AG10803 (cell line): ENCODE data around the gene ADCY10.
A peak's percentile ranks its signal among the peaks of the same experiment; 100 is the strongest.

Source experiments
- DNase-seq: peaks from one replicate; pipeline ENCODE4 v3.0.0; 2010; ENCODE audit warnings: low read depth
- H3K4me3 ChIP-seq: 2 replicates; pipeline ENCODE4 v1.5.1; 2011; ENCODE audit warnings: mild to moderate bottlenecking, low read length, control low read depth
- TF ChIP-seq, protein P1 (sequence below): conservative IDR thresholded peaks from 2 replicates; pipeline ENCODE4 v1.5.1; 2011; ENCODE audit warnings: mild to moderate bottlenecking, low read length, control low read depth, inconsistent platforms

The ADCY10 gene

DNA sequence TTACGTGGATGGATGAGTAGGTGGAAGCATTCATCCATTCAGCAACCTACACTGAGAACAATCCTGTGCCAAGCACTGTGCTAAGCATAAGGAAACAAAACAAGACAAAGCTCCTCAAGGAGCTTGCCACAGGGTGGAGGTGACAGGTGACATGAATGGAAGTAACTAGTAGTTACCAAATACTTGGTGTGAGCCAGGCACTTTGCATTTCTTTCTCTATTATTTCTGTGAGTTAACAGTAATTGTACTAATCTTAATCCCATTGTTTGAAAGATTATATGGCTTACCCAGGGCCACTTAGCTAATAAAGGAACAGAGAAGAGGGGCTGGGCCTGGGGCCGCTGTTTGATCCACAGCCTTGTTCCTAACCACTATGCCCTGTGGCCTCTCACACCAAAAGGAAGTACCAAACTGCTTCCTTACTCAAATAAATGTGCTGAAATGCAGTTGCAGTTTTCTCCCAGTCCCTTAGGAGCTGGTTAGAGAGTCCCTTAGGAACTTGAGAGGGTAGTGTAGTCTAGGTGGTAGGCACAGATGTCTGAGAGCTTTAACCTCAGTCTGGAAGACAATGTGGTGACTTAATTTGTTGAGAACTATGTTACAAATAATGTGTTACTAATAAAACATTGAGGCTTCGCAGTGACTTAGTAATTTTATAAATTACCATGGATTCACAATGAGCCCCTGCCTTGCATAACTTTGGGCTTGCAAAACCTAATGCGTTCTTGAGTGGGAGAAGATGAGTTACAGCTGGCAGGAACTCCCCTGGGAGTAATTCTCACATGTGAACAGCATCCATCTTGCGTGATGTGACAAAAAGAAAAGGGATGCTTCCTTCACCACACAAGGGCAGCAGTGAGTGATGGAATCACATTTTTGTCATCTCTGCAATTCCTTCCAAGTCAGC lies 122.4 kb downstream of the ADCY10 start:
- peak; percentile 100 for DNase-seq
- TF ChIP-seq, protein P1, sequence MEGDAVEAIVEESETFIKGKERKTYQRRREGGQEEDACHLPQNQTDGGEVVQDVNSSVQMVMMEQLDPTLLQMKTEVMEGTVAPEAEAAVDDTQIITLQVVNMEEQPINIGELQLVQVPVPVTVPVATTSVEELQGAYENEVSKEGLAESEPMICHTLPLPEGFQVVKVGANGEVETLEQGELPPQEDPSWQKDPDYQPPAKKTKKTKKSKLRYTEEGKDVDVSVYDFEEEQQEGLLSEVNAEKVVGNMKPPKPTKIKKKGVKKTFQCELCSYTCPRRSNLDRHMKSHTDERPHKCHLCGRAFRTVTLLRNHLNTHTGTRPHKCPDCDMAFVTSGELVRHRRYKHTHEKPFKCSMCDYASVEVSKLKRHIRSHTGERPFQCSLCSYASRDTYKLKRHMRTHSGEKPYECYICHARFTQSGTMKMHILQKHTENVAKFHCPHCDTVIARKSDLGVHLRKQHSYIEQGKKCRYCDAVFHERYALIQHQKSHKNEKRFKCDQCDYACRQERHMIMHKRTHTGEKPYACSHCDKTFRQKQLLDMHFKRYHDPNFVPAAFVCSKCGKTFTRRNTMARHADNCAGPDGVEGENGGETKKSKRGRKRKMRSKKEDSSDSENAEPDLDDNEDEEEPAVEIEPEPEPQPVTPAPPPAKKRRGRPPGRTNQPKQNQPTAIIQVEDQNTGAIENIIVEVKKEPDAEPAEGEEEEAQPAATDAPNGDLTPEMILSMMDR, result peak; percentile 25
- H3K4me3 ChIP-seq, result no peak overlapping the region

DNA sequence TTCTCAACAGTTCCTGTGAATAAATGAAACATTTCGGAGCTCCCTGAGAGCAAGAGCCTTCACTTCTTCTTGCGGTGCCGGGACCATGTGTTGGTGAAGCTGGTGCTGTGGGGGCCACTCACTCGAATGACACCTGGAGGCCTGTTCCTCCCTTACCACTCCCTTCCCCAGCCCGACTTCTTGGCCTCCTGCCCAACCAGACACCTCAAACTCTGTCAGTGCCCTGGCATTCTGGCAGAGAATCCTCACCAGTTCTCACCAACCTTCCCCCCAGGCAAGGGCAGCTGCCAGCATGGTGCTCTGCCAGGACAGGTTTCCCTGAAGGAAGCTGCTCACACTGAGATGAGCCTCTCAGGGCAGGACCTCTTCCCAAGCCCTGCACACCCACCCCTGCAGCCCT lies 123.8 kb downstream of the ADCY10 start:
- TF ChIP-seq, protein P1, result no peak
- no peak for DNase-seq
- no peak overlapping the region for H3K4me3 ChIP-seq

DNA sequence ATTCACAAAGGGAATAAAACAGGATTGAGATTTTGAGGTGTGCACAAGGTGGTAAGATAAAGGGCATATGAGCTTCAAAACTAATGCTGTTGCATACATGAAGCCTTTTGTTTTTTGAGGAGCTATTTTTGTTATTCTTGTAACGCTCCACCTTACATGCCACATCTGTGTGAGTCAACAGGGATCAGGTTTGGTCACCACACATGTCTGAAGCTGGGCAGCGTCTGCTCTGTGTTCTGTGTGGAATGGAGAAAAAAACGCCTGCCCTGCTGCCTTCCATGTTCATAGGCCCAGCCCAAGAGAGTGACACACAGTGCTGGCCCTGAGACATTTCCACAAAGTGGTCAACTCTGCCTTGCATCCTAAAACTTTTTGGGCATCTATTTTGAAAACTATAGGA lies 124.4 kb downstream of the ADCY10 start:
- TF ChIP-seq, protein P1, result no peak
- DNase-seq, result no peak
- no peak overlapping the region for H3K4me3 ChIP-seq

DNA sequence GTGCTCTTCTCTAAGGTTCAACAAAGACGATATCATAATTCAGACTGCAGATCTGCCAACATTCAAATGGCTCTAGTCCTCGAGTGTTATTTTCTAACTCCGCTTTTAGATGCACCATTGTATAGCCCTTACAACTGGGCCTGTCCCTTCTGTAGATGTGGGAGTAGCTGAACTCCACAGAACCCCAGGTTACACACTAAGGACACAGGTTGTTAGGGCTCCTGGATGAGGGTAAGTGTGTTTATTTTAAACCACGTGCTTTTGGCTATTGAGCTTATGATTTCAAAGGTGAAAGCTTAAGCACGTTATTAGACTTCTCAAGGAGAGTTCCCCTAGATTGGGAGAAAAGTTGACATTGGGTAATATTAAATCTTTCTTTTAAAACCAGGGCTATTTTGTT lies 127.4 kb downstream of the ADCY10 start:
- H3K4me3 ChIP-seq, result no peak overlapping the region
- TF ChIP-seq, protein P1, result no peak
- DNase-seq, result no peak

DNA sequence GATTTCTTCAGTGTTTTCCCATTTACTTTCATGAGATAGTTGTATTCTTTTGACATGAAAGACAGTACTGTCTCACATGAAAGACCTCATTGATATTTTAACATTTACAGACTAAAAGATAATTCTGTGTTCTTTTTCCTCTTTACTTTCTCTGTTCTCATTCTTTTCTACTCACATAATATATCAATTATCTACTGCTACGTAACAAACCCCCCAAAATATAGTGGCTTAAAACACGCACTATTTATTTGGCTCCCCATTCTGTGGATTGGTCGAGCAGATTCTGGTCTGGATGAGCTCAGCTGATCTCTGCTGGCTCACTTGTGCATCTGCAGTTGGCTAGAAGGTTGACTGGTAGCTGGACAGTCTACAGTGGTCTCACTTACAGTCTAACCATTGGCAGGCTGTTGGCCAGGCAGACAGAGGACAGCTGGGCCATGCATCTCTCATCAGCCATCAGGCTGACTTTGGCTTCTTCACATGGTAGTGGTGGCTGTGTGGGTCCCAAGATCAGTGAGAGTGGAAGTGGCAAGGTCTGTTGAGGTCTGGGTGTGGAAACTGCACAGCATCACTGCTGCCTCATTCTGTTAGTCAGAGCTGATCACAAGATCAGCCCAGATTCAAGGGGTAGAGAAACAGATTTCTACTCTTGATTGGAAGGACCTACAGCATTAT lies 128.9 kb downstream of the ADCY10 start:
- TF ChIP-seq, protein P1, result no peak
- DNase-seq, result no peak
- H3K4me3 ChIP-seq, result no peak overlapping the region

DNA sequence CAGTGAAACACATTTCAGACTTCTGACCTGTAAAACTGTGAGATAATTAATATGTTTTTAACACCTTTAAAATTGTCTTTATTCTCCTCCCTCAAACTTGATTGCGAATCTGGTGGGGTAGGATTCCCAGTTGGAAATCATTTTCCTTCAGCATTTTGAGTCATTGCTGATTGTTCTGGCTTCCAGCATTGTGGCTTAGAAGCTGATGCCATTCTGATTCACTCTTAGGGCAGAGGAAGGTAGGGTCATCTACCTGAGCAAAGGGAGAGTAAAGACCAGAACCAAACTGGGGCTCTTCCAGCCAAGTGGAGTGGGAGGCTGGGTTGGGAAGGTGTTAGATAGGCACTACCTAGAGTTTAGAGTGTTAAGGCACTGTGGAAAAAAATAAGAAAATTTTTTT lies 131.0 kb downstream of the ADCY10 start:
- TF ChIP-seq, protein P1, result no peak
- H3K4me3 ChIP-seq, result no peak overlapping the region
- no peak for DNase-seq

DNA sequence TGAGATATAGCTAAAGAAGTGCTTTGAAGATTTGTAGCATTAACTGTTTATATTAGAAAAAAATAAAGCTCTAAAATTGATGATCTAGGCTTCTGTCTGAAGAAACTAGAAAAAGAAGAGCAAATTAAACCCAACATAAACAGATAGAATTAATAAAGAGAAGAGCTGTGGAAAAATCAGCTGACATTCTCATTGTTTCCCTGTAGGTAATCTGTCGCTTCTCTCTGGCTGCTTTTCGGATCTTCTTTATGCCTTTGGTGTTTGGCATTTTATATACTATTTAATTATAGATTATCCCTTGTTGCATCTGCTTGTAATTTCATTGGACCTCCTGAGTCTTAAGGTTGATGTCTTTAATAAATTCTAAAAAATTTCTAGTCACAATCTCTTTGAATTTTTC lies 132.4 kb downstream of the ADCY10 start:
- TF ChIP-seq, protein P1, result no peak
- no peak for DNase-seq
- no peak overlapping the region for H3K4me3 ChIP-seq
